ENCODE measurements around the gene MSMO1.
"Not testable (repeated sequence)": the region's sequence is repeated elsewhere in the genome, so short reads cannot be mapped to it uniquely, and the experiment has no call there.

The MSMO1 gene

GRCh38 chr4:165327211-165328100, at the start of gene MSMO1:
MSMO1 (plus strand) TSS chr4:165327669; CDS start chr4:165333371, 5,702 bp downstream.
- DNase-seq = peak; percentile 66

DNA sequence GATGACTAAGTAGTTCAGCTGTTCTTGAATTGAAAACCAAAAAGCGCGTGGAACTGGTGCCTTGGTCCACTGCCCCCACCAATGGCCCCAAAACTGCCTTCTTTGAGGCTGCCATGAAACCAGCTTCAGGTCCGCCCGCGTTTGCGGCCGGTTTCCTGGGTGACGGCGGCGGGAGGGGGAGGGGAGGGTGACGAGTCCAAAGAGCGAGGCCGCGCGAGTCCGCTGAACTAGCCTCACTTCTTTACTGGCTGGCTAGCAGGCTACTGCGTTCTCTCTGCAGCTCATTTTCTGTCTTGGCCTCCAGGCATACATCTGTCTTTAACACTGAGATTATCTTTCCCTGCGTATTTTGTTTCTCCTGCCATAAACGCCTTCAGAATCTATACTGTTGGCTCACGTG, 47.9 kb upstream of the MSMO1 start:
- DNase-seq = not testable (repeated sequence)

DNA sequence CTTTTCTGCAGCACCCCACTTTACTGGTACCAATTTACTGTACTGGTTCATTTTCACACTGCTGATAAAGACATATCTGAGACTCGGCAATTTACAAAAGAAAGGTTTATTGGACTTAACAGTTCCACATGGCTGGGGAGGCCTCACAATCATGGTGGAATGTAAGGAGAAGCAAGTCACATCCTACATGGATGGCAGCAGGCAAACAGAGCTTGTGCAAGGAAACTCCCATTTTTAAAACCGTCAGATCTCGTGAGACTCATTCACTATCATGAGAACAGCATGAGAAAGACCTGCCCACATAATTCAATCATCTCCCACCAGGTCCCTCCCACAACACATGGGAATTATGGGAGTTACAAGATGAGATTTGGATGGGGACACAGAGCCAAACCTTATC, 42.8 kb upstream of the MSMO1 start:
- not testable (repeated sequence) for DNase-seq

- not testable (repeated sequence) for DNase-seq
Observed at GRCh38 chr4:165286619-165287340, 40.7 kb upstream of the MSMO1 start.

DNA sequence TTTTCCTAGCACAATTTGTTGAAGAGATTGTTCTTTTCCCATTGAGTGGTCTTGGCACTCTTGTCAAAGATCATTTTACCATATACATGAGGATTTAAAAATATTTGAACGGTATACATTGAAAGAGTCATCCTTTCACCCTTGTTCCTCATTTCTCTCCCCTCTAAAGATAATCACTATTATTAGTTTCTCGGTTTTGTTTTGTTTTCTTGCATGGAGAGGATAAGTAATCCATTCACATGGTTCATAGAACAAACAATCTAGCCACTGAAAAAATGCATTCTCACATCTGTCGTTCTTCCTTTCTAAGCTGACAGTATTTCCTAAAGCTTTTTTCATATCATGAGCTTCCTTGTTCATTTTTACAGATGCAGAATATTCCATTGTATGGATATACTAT, 39.2 kb upstream of the MSMO1 start:
- no peak for DNase-seq

GRCh38 chr4:165288639-165289422, 38.6 kb upstream of the MSMO1 start:
- DNase-seq = no peak

DNA sequence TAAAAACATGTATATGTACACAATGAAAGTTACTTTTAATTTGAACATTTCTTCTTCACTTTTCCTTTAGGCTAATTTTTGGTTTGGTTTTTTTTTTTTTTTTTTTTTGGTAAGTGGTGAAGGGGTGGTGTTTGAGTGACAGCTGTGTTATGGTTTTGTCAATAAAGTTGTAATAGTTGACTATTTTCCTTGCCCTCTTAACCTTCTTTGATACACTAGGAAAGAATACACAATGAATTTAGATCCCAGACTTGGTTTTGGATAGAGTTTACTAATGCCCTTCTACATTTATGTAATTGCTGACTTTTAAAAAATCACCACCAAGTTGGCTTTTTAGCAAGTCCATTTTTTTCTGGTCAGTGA, 38.1 kb upstream of the MSMO1 start:
- no peak for DNase-seq

- DNase-seq = no peak
Observed at GRCh38 chr4:165293061-165293460, 34.4 kb upstream of the MSMO1 start.

- DNase-seq = no peak
Observed at GRCh38 chr4:165293927-165294649, 33.4 kb upstream of the MSMO1 start.

GRCh38 chr4:165294907-165295306, 32.6 kb upstream of the MSMO1 start:
- DNase-seq = no peak

DNA sequence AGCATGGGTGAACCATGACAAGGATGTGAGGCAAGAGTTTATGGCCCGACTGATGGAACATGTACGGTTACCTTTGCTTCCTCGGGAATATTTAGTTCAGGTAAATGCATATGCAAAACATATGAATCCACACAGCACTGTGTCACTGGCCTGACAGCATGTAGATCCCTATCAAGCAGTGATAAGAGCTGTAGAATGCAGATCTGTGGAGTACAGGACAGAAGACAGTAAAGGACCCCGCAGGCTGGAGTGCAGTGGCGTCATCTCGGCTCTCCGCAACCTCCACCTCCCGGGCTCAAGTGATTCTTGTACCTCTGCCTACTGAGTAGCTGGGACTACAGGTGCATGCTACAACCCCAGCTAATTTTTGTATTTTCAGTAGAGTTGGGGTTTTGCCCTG, 29.8 kb upstream of the MSMO1 start:
- DNase-seq = no peak

- no peak for DNase-seq
Observed at GRCh38 chr4:165299399-165300060, 27.9 kb upstream of the MSMO1 start.

DNA sequence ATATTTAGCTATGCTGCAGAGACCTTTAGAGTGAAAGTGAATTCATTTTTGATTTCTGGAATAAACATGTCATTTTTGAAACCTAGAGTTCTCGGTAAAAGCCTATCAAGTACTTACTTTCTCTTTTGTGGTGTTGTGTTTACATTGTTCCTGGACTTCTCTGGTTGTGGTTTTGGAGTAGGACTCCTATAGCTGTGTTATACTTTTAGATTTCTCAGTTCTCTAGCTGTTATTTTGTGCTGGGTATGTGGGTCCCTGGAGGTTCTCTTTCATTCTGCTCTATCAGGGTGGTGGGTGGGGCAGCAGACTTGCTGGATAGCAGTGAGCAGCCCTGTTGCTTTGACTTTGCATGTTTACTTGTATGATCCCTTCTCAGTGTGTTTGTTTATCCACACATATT, 25.6 kb upstream of the MSMO1 start:
- DNase-seq = no peak

DNA sequence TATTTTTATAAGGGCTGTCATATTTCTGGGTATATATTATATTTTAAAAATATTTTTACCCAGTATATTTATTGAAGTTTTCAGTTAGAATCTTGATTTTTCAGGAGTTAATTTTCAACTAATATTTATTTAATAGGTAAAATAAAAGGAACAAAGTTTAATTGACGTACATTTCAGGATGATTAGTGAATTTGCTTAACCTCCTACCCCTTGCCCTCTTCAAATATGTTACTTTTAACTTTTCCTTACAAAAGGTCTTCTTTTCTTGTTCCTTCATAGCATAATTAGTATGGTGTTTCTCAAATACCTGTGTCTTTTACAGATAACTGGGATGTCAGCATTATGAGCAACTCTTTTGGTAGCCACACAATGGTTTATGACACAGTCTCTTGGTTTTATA, 24.8 kb upstream of the MSMO1 start:
- DNase-seq = no peak

DNA sequence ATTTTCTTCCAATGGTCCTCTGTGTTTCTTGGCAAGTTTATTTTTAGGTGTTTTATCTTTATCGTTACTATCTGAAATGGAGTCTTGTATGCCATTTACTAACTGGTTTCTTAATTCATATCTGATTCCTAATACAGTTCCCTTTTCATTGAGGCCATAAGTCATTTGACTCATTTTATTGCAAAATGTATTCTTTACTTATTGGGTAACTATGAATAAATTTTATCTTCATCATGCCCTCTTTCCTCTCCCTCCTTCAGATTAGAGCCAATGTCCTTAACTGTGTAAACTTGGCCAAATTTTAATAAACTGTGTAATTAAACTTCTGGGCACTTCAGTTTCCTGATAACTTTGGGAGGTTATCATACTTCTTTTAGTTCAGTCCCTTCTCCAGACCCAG, 19.3 kb upstream of the MSMO1 start:
- no peak for DNase-seq

- DNase-seq = no peak
Observed at GRCh38 chr4:165308606-165309005, 18.9 kb upstream of the MSMO1 start.

DNA sequence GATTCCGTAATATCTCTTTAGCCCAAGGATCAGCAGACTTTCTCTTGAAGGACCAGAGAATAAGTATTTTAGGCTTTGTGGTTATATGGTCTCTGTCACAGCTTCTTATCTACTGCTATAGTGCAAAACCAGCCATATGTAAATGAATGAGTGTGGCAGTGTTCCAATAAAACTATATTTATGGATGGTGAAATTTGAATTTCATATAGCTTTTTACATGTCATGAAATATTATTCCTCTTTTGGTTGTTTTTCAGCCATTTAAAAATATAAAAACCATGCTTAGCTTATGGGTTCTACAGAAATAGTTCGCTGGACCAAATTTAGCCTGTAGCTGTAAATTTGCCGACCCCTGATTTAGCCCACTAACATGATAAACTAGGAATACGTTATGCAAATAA, 18.0 kb upstream of the MSMO1 start:
- DNase-seq = no peak

DNA sequence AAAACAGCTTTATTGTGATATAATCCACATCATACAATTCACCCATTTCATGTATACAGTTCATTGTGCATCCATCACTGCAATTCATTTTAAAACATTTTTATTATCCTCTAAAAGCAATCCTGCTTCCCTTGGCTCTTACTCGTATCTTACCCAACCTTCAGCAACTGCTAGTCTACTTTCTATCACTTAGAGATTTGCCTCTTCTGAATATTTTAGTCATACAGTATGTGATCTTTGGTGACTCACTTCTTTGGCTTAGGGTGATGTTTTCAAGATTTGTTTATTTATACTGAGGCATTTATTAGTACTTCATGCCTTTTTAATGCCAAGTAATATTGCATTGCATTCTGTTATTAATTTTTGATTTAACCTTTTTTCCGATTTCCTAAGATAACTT, 15.0 kb upstream of the MSMO1 start:
- no peak for DNase-seq

- DNase-seq = no peak
Observed at GRCh38 chr4:165319030-165319429, 8.4 kb upstream of the MSMO1 start.

- no peak for DNase-seq
Observed at GRCh38 chr4:165319509-165319908, 8.0 kb upstream of the MSMO1 start.

GRCh38 chr4:165324236-165324917, 3.1 kb upstream of the MSMO1 start:
- no peak for DNase-seq

DNA sequence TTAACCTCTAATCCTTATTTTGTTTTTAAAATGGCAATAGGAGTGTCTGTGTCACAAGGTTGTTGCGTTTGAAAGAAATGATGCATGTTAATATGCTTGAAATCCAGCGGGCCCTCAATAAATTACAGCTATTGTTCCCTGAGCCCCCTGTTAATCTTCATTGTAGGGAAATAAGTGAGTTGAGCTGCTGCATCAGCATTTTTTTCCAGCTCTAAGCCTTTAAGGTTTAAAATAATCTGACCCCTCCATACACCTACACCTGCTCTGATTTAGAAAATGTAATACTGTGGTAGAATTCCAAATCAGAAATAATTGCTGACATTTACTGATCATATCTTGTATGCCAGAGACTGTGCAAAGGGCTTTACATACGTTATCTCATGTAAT, 2.6 kb upstream of the MSMO1 start:
- DNase-seq = no peak
